Subcutaneous adipose tissue (tissue), 4 donors: ENCODE data around the gene AK4. TPM values are rescaled to one million over a fixed set of nuclear protein-coding genes. Genes with fewer than 3 reads are reported as not detected.

Source experiments
- total RNA-seq, 4 donors: library from RNA; depleted of rRNA; stranded (reverse); fragments of >200 nt; gene quantifications; one replicate each; pipeline ENCODE4 v1.1.0, GENCODE V29; 2016
- TF ChIP-seq, protein P1 (sequence below): fragments of 450-650 bp; IDR thresholded peaks from one replicate; pipeline ENCODE4 v1.5.1; 2016; ENCODE audit warnings: low read depth, mild to moderate bottlenecking, control low read depth, antibody characterized with exemption, moderate library complexity

Gene AK4
- total RNA-seq, 4 donors from 2014 or later = 19.8 to 70.6 (median 51.1) TPM

DNA sequence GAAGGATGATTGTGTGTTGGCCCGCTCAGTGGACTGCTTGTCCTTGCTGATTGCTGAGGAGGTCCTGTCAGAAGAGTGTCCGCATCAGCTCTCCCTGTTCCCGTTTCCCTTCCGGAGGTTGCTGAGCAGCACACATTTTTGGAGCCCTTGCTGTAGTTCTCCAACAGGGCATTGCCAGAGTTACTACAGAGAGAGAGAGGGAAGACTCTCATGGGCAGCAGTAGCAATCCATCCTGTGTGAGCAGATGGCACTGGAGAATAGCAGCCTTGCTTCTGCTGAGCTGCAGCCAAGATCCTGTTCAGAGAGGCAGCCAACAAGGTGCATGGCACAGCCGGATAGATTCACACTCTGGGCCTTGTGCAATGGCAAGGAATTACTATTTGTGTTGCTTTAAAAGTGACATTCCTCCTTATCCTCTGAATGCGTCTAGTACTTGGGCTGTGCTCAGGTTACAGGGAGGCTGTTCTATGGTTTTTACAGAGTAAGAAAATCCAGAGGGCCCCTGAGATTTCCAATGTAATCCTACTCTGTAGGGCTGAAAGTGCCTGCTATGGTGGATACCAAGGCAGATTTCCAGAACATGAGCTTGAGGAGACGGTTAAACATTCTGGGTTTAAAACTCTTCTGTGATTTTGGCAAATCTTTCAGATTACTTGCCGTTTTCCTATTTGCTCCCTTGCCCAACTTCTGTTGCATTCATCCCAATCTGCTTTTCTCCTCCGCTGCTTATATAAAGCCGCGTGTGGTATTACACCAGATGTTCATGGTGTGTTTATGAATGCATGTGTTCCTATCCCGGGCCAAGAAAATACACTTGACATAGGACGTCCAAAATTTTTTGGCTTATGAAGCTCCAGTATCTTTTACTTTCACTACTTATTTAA is 27.4 kb downstream of the AK4 start:
- TF ChIP-seq, protein P1, sequence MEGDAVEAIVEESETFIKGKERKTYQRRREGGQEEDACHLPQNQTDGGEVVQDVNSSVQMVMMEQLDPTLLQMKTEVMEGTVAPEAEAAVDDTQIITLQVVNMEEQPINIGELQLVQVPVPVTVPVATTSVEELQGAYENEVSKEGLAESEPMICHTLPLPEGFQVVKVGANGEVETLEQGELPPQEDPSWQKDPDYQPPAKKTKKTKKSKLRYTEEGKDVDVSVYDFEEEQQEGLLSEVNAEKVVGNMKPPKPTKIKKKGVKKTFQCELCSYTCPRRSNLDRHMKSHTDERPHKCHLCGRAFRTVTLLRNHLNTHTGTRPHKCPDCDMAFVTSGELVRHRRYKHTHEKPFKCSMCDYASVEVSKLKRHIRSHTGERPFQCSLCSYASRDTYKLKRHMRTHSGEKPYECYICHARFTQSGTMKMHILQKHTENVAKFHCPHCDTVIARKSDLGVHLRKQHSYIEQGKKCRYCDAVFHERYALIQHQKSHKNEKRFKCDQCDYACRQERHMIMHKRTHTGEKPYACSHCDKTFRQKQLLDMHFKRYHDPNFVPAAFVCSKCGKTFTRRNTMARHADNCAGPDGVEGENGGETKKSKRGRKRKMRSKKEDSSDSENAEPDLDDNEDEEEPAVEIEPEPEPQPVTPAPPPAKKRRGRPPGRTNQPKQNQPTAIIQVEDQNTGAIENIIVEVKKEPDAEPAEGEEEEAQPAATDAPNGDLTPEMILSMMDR = no peak

DNA sequence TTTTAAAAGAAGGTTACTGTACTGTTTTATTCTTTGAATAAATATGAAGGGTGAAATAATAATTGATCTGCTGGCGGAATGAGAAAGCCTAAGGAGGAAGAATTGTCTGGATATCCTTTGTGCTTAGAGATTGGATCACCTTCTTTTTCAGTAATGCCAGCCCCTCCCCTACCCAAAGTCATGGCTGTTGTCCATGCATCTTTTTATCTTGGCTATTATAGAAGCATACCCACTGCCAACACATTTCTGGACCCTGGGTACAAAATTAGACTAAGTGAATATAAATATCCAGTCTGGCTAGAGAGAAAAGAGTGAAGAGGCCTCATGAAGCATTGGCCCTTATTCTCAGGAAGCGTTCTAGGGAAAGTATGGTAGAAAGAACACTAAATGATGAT is 28.1 kb downstream of the AK4 start:
- TF ChIP-seq, protein P1 = no peak

DNA sequence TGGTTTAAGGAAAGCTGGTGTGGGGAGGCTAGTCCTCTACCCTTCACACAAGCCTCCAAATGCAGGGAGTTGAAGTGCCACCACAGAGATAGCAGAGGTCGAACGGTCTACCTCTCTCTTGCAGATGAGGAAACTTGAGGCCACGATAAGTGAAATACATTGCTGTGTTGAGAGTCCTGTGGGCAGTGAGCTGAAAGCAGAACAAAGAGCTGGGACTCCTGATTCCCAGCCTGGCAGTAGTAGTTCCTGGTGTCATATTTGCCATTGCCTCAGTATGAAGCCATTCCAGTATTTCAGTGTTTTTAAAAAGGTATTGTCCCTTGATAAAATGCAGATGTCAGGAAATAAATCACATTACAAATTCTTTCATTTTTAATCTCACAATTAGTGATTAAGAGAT is 28.6 kb downstream of the AK4 start:
- TF ChIP-seq, protein P1 = no peak

GRCh38 chr1:65177457-65177856 is 29.5 kb downstream of the AK4 start:
- TF ChIP-seq, protein P1 = no peak

DNA sequence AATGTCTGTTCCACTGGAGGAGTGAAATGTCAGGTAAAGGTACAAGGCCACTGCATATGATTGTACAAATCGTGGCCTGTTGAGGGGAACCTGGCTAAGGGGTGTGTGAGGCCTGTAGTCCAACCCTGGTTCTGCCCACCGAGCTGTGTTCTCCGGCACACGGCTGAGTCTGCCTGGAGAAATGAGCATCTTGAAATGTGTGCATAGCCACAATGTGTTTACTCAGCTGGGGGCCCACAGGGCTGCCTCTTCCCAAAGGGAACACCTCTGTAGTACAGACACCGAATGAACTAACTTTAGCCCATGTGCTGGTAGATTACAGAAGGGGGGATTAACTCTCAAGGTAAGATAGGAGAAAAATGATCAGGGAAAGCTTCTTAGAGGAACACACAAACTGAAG is 30.2 kb downstream of the AK4 start:
- TF ChIP-seq, protein P1 = no peak

GRCh38 chr1:65179148-65179547 is 31.1 kb downstream of the AK4 start:
- TF ChIP-seq, protein P1 = no peak

DNA sequence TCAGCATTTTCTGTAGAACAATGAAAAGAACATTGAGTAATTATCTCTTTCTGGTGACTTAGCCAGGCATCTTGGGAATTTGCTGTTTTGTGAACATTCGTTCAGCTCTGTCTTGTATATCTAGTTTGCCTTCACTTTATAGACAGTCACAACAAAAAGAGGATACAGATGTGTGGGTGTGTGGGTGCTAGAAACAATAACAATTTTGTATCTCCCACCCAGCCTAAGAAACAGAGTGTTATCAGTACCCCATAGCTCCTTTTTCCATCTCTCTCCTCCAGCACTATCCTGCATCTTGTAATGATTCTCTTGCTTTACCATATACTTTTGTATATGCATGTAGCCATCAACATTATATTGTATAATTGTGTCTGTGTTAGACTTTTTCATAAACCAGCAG is 33.0 kb downstream of the AK4 start:
- TF ChIP-seq, protein P1 = no peak
